ENCODE data around the gene ITPR2.

The ITPR2 gene

GRCh38 chr12:26361964-26362363, 471.0 kb downstream of the ITPR2 start:
- Mint-ChIP-seq H3K4me1 (no peaks in the 10 kb centered on the region), H3K27ac (no peak overlapping the region), H3K27me3 (ENCODE audit: low read depth, poor library complexity) (no peaks in the 10 kb centered on the region), H3K9me3 (no peaks in the 10 kb centered on the region), H3K36me3 (ENCODE audit: low read depth) (no peaks in the 10 kb centered on the region), H3K4me3 (no peak overlapping the region)
- TF ChIP-seq, protein P1, sequence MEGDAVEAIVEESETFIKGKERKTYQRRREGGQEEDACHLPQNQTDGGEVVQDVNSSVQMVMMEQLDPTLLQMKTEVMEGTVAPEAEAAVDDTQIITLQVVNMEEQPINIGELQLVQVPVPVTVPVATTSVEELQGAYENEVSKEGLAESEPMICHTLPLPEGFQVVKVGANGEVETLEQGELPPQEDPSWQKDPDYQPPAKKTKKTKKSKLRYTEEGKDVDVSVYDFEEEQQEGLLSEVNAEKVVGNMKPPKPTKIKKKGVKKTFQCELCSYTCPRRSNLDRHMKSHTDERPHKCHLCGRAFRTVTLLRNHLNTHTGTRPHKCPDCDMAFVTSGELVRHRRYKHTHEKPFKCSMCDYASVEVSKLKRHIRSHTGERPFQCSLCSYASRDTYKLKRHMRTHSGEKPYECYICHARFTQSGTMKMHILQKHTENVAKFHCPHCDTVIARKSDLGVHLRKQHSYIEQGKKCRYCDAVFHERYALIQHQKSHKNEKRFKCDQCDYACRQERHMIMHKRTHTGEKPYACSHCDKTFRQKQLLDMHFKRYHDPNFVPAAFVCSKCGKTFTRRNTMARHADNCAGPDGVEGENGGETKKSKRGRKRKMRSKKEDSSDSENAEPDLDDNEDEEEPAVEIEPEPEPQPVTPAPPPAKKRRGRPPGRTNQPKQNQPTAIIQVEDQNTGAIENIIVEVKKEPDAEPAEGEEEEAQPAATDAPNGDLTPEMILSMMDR (IDR thresholded peaks at IDR 0.05): no peak
- no peak for DNase-seq

GRCh38 chr12:26360062-26360461, 472.9 kb downstream of the ITPR2 start:
- DNase-seq: no peak
- Mint-ChIP-seq H3K36me3 (ENCODE audit: low read depth) (no peaks in the 10 kb centered on the region), H3K9me3 (no peaks in the 10 kb centered on the region), H3K27me3 (ENCODE audit: low read depth, poor library complexity) (no peaks in the 10 kb centered on the region), H3K4me1 (no peaks in the 10 kb centered on the region), H3K4me3 (no peak overlapping the region), H3K27ac (no peak overlapping the region)
- TF ChIP-seq, protein P1 (IDR thresholded peaks at IDR 0.05): no peak

DNA sequence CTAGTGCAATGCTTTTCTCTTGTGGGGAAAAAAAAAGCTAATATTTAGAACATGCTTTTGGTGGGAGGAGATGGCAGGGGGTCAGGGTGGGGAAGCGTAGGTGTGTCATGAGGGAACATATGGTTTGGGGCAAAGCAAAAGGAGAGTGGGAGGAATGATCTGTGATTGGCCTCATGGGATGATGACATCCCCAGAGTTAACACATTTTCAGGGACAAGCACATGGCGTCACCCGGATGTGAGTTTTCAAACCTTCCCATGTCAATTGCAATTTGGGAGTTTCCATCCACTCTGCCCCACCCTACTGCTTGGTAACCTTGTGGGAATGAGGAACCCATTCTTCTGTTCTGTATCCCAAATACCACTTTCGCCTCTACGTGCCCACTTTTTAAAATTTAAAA, 473.4 kb downstream of the ITPR2 start:
- Mint-ChIP-seq H3K4me3 (no peak overlapping the region), H3K27me3 (ENCODE audit: low read depth, poor library complexity) (no peaks in the 10 kb centered on the region), H3K36me3 (ENCODE audit: low read depth) (no peaks in the 10 kb centered on the region), H3K4me1 (no peaks in the 10 kb centered on the region), H3K27ac (no peak overlapping the region), H3K9me3 (no peaks in the 10 kb centered on the region)
- TF ChIP-seq, protein P1 (IDR thresholded peaks at IDR 0.05): no peak
- no peak for DNase-seq

DNA sequence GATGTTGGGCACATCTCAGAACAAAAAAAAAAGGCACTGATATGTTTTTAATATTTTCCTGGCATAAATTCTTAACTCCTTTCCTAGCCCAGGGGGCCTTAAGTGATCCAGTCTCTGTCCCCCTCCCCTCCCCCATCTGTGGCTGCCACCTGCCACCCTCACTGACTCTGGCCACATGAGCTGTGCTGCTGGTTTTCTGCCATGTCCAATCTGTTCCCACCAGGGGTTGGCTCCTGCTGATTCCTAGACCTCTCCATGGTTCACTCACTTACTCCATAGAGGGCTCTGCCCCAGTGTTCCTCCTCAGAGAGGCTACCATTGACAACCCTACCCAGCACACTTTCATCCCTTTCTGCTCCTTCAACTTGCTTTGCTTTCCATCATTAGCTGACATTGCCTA, 474.3 kb downstream of the ITPR2 start:
- TF ChIP-seq, protein P1 (IDR thresholded peaks at IDR 0.05): no peak
- no peaks in the 10 kb centered on the region for H3K27me3 Mint-ChIP-seq (ENCODE audit: low read depth, poor library complexity)
- no peak for DNase-seq

GRCh38 chr12:26347300-26347699, 485.7 kb downstream of the ITPR2 start:
- TF ChIP-seq, protein P1 (IDR thresholded peaks at IDR 0.05): no peak
- Mint-ChIP-seq H3K27ac (no peak overlapping the region), H3K4me3 (no peak overlapping the region), H3K36me3 (ENCODE audit: low read depth) (no peaks in the 10 kb centered on the region), H3K27me3 (ENCODE audit: low read depth, poor library complexity) (peaks cover 3% of the 10 kb centered on the region), H3K4me1 (peaks cover 10% of the 10 kb centered on the region), H3K9me3 (no peaks in the 10 kb centered on the region)
- DNase-seq: no peak

More for the DNA sequence above, 474.3 kb downstream of the ITPR2 start:
- Mint-ChIP-seq H3K4me3 (no peak overlapping the region), H3K9me3 (no peaks in the 10 kb centered on the region), H3K36me3 (ENCODE audit: low read depth) (no peaks in the 10 kb centered on the region), H3K27ac (no peak overlapping the region), H3K4me1 (no peaks in the 10 kb centered on the region)

GRCh38 chr12:26346736-26347135, 486.3 kb downstream of the ITPR2 start:
- Mint-ChIP-seq H3K4me1 (peaks cover 16% of the 10 kb centered on the region), H3K27me3 (ENCODE audit: low read depth, poor library complexity) (peaks cover 3% of the 10 kb centered on the region), H3K9me3 (no peaks in the 10 kb centered on the region), H3K36me3 (ENCODE audit: low read depth) (no peaks in the 10 kb centered on the region), H3K27ac (no peak overlapping the region), H3K4me3 (no peak overlapping the region)
- TF ChIP-seq, protein P1 (IDR thresholded peaks at IDR 0.05): no peak
- no peak for DNase-seq

Measured in nephron progenitor cell (in vitro differentiated cells).